Prostate gland (tissue), 2 donors: ENCODE data around the gene BNIP3. TPM values are rescaled to one million over a fixed set of nuclear protein-coding genes. Genes with fewer than 3 reads are reported as not detected.
A peak's percentile ranks its signal among the peaks of the same experiment; 100 is the strongest.

ENCODE experiments used
- DNase-seq: peaks from one replicate; pipeline ENCODE4 v3.0.0-alpha.2; 2019; ENCODE audit warnings: low spot score
- H3K27ac ChIP-seq, 2 donors: fragments of 200-600 bp; sonication (generic); 2 replicates each; pipeline ENCODE4 v1.5.1; 2017 to 2019
- H3K27me3 ChIP-seq: fragments of 200-600 bp; sonication (generic); replicated peaks from 2 replicates; pipeline ENCODE4 v1.5.1; 2019; ENCODE audit not compliant: insufficient read depth
- H3K36me3 ChIP-seq, 2 donors: fragments of 200-600 bp; sonication (generic); 1 replicate in 1 of 2; 2 replicates in 1 of 2; pipeline versions ENCODE4 v1.5.1 to v1.8.1; 2017 to 2019
- H3K4me1 ChIP-seq: fragments of 200-600 bp; sonication (generic); replicated peaks from 2 replicates; pipeline ENCODE4 v1.5.1; 2019
- H3K4me3 ChIP-seq, 2 donors: fragments of 200-600 bp; sonication (generic); 2 replicates each; pipeline ENCODE4 v1.5.1; 2017 to 2019
- H3K9me3 ChIP-seq: fragments of 200-600 bp; sonication (generic); 2 replicates; pipeline ENCODE4 v1.5.1; 2017
- POLR2A ChIP-seq: fragments of 450-650 bp; IDR thresholded peaks from one replicate; pipeline ENCODE4 v1.6.1; 2016; ENCODE audit warnings: antibody characterized with exemption, mild to moderate bottlenecking
- POLR2AphosphoS5 ChIP-seq: sonication (generic); formaldehyde crosslinking; IDR thresholded peaks from one replicate; pipeline ENCODE4 v1.6.1; 2017; ENCODE audit warnings: antibody characterized with exemption
- WGBS: methylation state at CpG from one replicate; pipeline ENCODE4 v1.1.5; 2018; 5-methylcytosine and 5-hydroxymethylcytosine counted together
- intact Hi-C: fragments of 100-400 bp; cut with DNase I; formaldehyde crosslinking; loops from one replicate; pipeline ENCODE4 v1.14.2; 2022
- total RNA-seq, 2 donors: library from RNA; depleted of rRNA; stranded (reverse); fragments of >200 nt; gene quantifications; one replicate each; pipeline ENCODE4 v1.1.0, GENCODE V29; 2016
- TF ChIP-seq, protein P1 (sequence below), 4 experiments: fragments of 200-600 bp in 2 of 4; fragments of 450-650 bp in 2 of 4; sonication (generic) in 2 of 4; IDR thresholded peaks; 1 replicate in 3 of 4; 2 replicates in 1 of 4; pipeline ENCODE4 v1.5.1; 2016 to 2019; ENCODE audit warnings: antibody characterized with exemption in 4 of 4, mild to moderate bottlenecking in 2 of 4, moderate library complexity in 2 of 4

BNIP3 gene
- total RNA-seq, 2 donors from 2014 or later = 148 to 325 TPM

DNA sequence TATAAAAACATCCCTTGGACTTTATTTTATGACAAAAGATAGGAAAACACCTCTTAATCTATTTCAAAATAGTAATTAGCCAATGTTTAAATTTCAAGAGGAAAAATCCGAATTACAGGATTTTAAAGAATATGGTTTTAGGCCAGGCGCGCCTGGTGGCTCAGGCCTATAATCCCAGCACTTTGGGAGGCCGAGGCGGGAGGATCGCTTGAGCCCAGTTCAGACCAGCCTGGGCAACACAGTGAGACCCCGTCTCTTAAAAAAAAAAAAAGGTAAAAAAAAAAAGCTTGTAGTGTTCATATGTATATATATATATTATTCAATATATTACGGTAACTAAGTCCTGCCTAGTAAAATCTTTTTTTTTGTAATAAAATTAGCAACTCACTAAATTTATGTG, 1.4 kb downstream of the BNIP3 start:
- Histone ChIP-seq H3K36me3 (no peaks in the 10 kb centered on the region), H3K4me1 (peaks cover 9% of the 10 kb centered on the region), H3K27me3 (no peaks in the 10 kb centered on the region), H3K9me3 (no peaks in the 10 kb centered on the region), H3K27ac (peak overlapping the region; percentile 64 to 93), H3K4me3 (peak overlapping the region; percentile 87 to 100)
- no peak for DNase-seq
- WGBS = 80% methylated on average over 8 of the region's 8 CpGs
- TF ChIP-seq, protein P1, sequence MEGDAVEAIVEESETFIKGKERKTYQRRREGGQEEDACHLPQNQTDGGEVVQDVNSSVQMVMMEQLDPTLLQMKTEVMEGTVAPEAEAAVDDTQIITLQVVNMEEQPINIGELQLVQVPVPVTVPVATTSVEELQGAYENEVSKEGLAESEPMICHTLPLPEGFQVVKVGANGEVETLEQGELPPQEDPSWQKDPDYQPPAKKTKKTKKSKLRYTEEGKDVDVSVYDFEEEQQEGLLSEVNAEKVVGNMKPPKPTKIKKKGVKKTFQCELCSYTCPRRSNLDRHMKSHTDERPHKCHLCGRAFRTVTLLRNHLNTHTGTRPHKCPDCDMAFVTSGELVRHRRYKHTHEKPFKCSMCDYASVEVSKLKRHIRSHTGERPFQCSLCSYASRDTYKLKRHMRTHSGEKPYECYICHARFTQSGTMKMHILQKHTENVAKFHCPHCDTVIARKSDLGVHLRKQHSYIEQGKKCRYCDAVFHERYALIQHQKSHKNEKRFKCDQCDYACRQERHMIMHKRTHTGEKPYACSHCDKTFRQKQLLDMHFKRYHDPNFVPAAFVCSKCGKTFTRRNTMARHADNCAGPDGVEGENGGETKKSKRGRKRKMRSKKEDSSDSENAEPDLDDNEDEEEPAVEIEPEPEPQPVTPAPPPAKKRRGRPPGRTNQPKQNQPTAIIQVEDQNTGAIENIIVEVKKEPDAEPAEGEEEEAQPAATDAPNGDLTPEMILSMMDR (IDR thresholded peaks at IDR 0.05) = no peak
- TF ChIP-seq POLR2AphosphoS5 (no peak), POLR2A (no peak)
- intact Hi-C loops = loop anchor here (5.0 kb wide), 1 partner anchor 78 kb away; the partner anchor contains the start of gene PPP2R2D

- Histone ChIP-seq H3K27ac (peak overlapping the region; percentile 64 to 93), H3K36me3 (no peaks in the 10 kb centered on the region), H3K4me3 (peak overlapping the region; percentile 87 to 100), H3K4me1 (peaks cover 9% of the 10 kb centered on the region), H3K9me3 (no peaks in the 10 kb centered on the region), H3K27me3 (no peaks in the 10 kb centered on the region)
- TF ChIP-seq, protein P1 (IDR thresholded peaks at IDR 0.05) = no peak
- TF ChIP-seq POLR2AphosphoS5 (peak; percentile 15), POLR2A (no peak)
- WGBS = 7% methylated on average over 26 of the region's 30 CpGs
- DNase-seq = peak; percentile 49
- intact Hi-C loops = loop anchor here (5.0 kb wide), 1 partner anchor 78 kb away; the partner anchor contains the start of gene PPP2R2D
These were observed 1.9 kb downstream of the BNIP3 start for GRCh38 chr10:131979821-131980270.

DNA sequence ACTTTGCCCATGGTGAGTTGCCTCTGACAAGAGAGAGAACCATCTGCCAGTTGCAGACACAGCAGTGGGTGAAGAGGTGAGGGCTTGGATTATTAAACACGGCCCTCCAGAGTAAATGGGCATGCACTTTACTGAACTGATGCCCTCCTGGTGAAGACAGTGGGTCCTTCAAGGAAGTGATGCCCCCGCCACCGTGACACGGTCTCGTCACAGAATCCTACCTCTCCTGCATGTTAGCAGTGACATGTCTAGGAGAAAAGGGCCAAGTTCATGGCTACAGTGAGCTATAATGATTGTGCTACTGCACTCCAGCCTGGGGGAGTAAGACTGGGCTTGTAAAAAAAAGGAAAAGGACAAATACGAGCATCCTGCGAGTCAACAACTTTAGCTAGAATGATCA, 2.4 kb downstream of the BNIP3 start:
- 52% methylated on average over 7 of the region's 7 CpGs for WGBS
- no peak for TF ChIP-seq POLR2A
- TF ChIP-seq, protein P1 (IDR thresholded peaks at IDR 0.05) = no peak
- no peak for TF ChIP-seq POLR2AphosphoS5
- Histone ChIP-seq H3K27me3 (no peaks in the 10 kb centered on the region), H3K27ac (peak overlapping the region; percentile 64 to 93), H3K4me3 (peak overlapping the region; percentile 87 to 100), H3K36me3 (no peaks in the 10 kb centered on the region), H3K4me1 (peaks cover 9% of the 10 kb centered on the region), H3K9me3 (no peaks in the 10 kb centered on the region)
- no peak for DNase-seq
- intact Hi-C loops = no loop called here

GRCh38 chr10:131978851-131979250, 2.9 kb downstream of the BNIP3 start:
- TF ChIP-seq, protein P1 (IDR thresholded peaks at IDR 0.05) = no peak
- TF ChIP-seq POLR2AphosphoS5 (no peak), POLR2A (no peak)
- intact Hi-C loops = no loop called here

GRCh38 chr10:131978366-131978765, 3.4 kb downstream of the BNIP3 start:
- H3K9me3 ChIP-seq = no peaks in the 10 kb centered on the region
- H3K27ac ChIP-seq = peak overlapping the region in 1 of 2 donors; percentile 93
- H3K27me3 ChIP-seq = no peaks in the 10 kb centered on the region
- WGBS = 77% methylated on average over 3 of the region's 3 CpGs
- peaks cover 12% of the 10 kb centered on the region for H3K4me1 ChIP-seq
- H3K4me3 ChIP-seq = no peak overlapping the region
- H3K36me3 ChIP-seq = no peaks in the 10 kb centered on the region
- intact Hi-C loops = no loop called here
- DNase-seq = no peak
- TF ChIP-seq POLR2AphosphoS5 (no peak), POLR2A (no peak)
- TF ChIP-seq, protein P1 (IDR thresholded peaks at IDR 0.05) = no peak

More at GRCh38 chr10:131978851-131979250, 2.9 kb downstream of the BNIP3 start:
- H3K9me3 ChIP-seq = no peaks in the 10 kb centered on the region
- no peaks in the 10 kb centered on the region for H3K36me3 ChIP-seq
- DNase-seq = no peak
- peaks cover 9% of the 10 kb centered on the region for H3K4me1 ChIP-seq
- H3K27ac ChIP-seq = peak overlapping the region in 1 of 2 donors; percentile 93
- H3K27me3 ChIP-seq = no peaks in the 10 kb centered on the region
- WGBS = 69% methylated on average over 6 of the region's 6 CpGs
- H3K4me3 ChIP-seq = no peak overlapping the region
